SU-DHL-6 (cell line): ENCODE measurements around the gene BLNK.

Experiments
- CTCF ChIP-seq: fragments of 200-600 bp; sonication (generic); IDR thresholded peaks from one replicate; pipeline ENCODE4 v1.5.1; 2017; ENCODE audit warnings: antibody characterized with exemption, mild to moderate bottlenecking, low read length, moderate library complexity; ENCODE audit not compliant: insufficient read depth, poor library complexity, severe bottlenecking
- EZH2phosphoT487 ChIP-seq: fragments of 200-600 bp; sonication (generic), shearing (Covaris generic); conservative IDR thresholded peaks from 2 replicates; pipeline ENCODE4 v1.6.1; 2018; ENCODE audit warnings: mild to moderate bottlenecking, antibody characterized with exemption, low read length, moderate library complexity, mixed read lengths

GRCh38 chr10:96222441-96222840 is 48.9 kb downstream of the BLNK start:
- TF ChIP-seq CTCF, result no peak
- TF ChIP-seq EZH2phosphoT487, result no peak
